A549 treated with AZD2906 at 1 μM for 4 hours (cell line): ENCODE data around the gene ZNF594. TPM values are rescaled to one million over a fixed set of nuclear protein-coding genes. Genes with fewer than 3 reads are reported as not detected.

Experiments
- total RNA-seq: library from RNA; stranded (reverse); fragments of 200-300 nt; extraction: Qiagen RNA extraction; gene quantifications from 5 replicates; pipeline ENCODE4 v1.2.3, GENCODE V29; 2022

The ZNF594 gene
- 1.1 to 1.6 TPM (median 1.5 TPM) in 5 replicates for total RNA-seq

DNA sequence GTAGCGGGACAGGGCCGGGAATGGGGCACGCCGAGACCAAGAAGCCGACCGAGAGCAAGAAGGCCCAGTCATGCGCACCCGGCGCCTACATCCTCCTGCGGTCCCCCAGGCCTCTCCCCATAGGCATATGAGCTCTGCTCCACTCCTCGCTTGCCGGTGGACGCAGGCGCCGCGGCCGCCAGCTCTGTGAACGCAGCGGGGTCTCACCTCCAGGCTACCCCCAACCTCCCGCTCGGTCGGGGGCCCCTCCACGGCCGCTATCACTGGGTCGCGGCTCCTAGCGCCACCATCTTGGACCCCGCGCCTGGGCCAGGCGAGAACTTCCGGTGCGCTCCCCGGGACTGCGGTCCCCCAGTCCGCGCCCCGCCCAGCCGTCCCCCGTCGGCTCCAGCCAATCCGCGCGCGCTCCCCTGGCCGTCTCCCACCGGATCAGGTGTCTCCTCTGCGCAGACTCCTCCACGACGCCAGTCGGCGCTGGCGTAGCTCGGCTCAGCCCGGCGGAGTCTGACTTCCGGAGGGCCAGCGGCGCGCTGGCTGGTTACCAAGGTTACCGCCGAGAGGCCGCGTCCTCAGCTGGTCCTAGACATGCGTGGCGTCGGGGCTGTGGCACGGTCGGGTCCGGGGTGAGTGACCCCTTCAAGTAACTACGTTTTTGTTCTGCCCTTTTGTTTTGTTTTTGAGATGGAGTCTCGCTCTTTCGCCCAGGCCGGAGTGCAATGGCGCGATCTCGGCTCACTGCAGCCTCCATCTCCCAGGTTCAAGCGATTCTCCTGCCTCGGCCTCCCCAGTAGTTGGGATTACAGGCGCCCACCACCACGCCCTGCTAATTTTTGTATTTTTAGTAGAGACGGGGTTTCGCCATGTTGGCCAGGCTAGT, at the start of gene ZNF594:
ZNF594 (minus strand) TSS at position 328 of the 877 bp plus-strand sequence. CDS start 7,612 bp downstream, outside the sequence.

DNA sequence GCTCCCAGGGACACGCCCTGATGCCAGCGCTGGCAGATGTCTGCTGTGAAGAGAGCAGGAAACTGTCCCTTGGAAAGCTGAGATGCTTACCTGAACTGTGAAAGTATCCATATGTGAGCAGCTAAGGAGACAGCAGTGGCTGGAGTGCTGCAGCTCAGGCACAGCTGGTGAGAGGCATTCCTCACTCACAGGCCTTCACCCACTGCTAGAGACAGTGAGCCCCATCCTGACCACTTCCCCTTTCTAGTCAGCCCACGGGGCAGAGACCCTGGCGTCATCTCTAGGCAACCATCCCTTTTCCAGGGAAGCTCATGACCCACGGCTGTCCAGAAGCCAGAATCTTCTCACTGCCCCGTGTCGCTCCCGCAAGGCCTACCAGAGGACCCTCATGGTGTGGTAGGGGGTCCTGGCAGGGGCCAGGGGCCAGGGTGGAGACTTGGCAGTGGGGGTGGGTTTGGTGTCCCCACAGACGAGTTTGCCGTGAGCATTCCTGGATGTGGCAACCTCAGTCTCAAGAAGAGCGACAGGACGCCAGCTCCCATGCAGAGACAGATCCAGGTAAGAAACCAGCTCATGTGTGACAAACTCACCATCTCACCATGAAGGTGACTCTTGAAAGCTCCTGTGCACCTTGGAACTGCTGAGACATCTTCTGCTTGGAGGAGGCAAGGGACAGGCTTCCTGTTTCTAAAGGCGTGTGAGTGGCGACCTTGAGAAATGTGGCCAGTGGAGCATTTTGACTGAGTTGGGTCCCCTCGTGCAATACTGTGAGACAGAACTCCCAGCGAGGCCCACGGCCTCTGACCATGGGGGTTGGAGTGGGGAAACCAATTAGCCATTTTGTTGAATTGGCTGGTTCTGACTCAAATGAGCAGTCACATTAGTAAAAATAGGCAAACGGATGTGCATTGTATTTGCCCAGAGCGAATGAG, 43.2 kb upstream of the ZNF594 start, which contains the start of gene SCIMP:
SCIMP (minus strand) TSS at position 216 of the 932 bp plus-strand sequence; CDS start at position 111, 105 bp downstream.

Other genes with a start within 250 kb of the ZNF594 start
- gene PFN1, start 243.3 kb downstream of the ZNF594 start, total RNA-seq: 2,518 to 3,013 TPM (median 2,877 TPM) in 5 replicates
- gene ENO3, start 240.7 kb downstream of the ZNF594 start, total RNA-seq: 37.7 to 50.5 TPM (median 43.7 TPM) in 5 replicates
- gene SPAG7, start 224.1 kb downstream of the ZNF594 start, total RNA-seq: 68.0 to 87.9 TPM (median 71.6 TPM) in 5 replicates
- 25.7 to 38.5 TPM (median 34.5 TPM) in 5 replicates for gene CAMTA2, start 204.2 kb downstream of the ZNF594 start, total RNA-seq
- 1.4 to 1.9 TPM (median 1.6 TPM) in 5 replicates for gene INCA1, start 194.3 kb downstream of the ZNF594 start, total RNA-seq
- gene KIF1C, start 193.9 kb downstream of the ZNF594 start, total RNA-seq: 97.5 to 119 TPM (median 110 TPM) in 5 replicates
- 0.38 to 0.99 TPM (median 0.79 TPM) in 5 replicates for gene SLC52A1, start 156.4 kb downstream of the ZNF594 start, total RNA-seq
- 0.82 to 1.1 TPM (median 1.0 TPM) in 5 replicates for gene ZFP3, start 113.4 kb downstream of the ZNF594 start, total RNA-seq
- gene ZNF232, start 80.0 kb downstream of the ZNF594 start, total RNA-seq: 3.7 to 4.2 TPM (median 3.9 TPM) in 5 replicates
- 0.01 to 0.03 TPM (median 0.02 TPM) in 4 of 5 replicates, not detected in the other for gene USP6, start 75.8 kb downstream of the ZNF594 start, total RNA-seq
- not detected in 5 replicates for gene SCIMP, start 43.0 kb upstream of the ZNF594 start, total RNA-seq
- 38.3 to 41.5 TPM (median 39.1 TPM) in 5 replicates for gene RABEP1, start 90.4 kb upstream of the ZNF594 start, total RNA-seq
- 64.8 to 102 TPM (median 75.9 TPM) in 5 replicates for gene NUP88, start 227.8 kb upstream of the ZNF594 start, total RNA-seq
- gene RPAIN, start 228.3 kb upstream of the ZNF594 start, total RNA-seq: 30.8 to 46.8 TPM (median 32.4 TPM) in 5 replicates
- 486 to 571 TPM (median 539 TPM) in 5 replicates for gene C1QBP, start 247.3 kb upstream of the ZNF594 start, total RNA-seq